A673 (cell line): ENCODE data around the gene CACNA2D3. TPM values are rescaled to one million over a fixed set of nuclear protein-coding genes. Genes with fewer than 3 reads are reported as not detected.

Experiments used
- BruUV-seq: library from RNA; stranded (reverse); fragments of 400-500 nt; replicated peaks from 2 replicates; lab custom pipeline; 2021; lab: Mats Ljungman, UMichigan
- CTCF ChIA-PET: fragments of 300-600 bp; sonication (Branson Sonifier 250); formaldehyde crosslinking; loops from one replicate; lab custom pipeline; 2022; ENCODE audit warnings: antibody characterized with exemption; lab: Charles Lee
- POLR2A ChIA-PET: fragments of 300-600 bp; sonication (Branson Sonifier 250); formaldehyde crosslinking; loops from one replicate; lab custom pipeline; 2022; ENCODE audit warnings: antibody characterized with exemption; ENCODE audit not compliant: low non-redundant PET; lab: Charles Lee
- DNase-seq: peaks from one replicate; pipeline ENCODE4 v3.0.0-alpha.2; 2015; ENCODE audit warnings: low spot score
- H3K27ac ChIP-seq: fragments of 200-600 bp; sonication (generic); 2 replicates; pipeline ENCODE4 v1.5.1; 2016; ENCODE audit warnings: mixed run types, low read depth, mild to moderate bottlenecking, mixed read lengths, antibody characterized with exemption, low read length; ENCODE audit not compliant: poor library complexity, severe bottlenecking
- H3K27me3 ChIP-seq: fragments of 200-600 bp; sonication (generic); replicated peaks from 2 replicates; pipeline ENCODE4 v1.6.1; 2017; ENCODE audit warnings: mixed run types, low read depth, mild to moderate bottlenecking, mixed read lengths, antibody characterized with exemption, low read length; ENCODE audit not compliant: insufficient read depth, poor library complexity
- H3K36me3 ChIP-seq: fragments of 200-600 bp; sonication (generic); 2 replicates; pipeline ENCODE4 v1.6.1; 2016; ENCODE audit warnings: mixed run types, mild to moderate bottlenecking, mixed read lengths, antibody characterized with exemption, low read length; ENCODE audit not compliant: insufficient read depth, poor library complexity, severe bottlenecking
- H3K4me1 ChIP-seq: fragments of 200-600 bp; sonication (generic); 2 replicates; pipeline ENCODE4 v1.6.1; 2017; ENCODE audit warnings: mixed run types, mild to moderate bottlenecking, mixed read lengths, antibody characterized with exemption, low read length; ENCODE audit not compliant: insufficient read depth, poor library complexity, severe bottlenecking
- H3K4me3 ChIP-seq: fragments of 200-600 bp; sonication (generic); 2 replicates; pipeline ENCODE4 v1.5.1; 2016; ENCODE audit warnings: low read depth, mixed run types, mild to moderate bottlenecking, mixed read lengths, low read length; ENCODE audit not compliant: poor library complexity, severe bottlenecking
- H3K9me3 ChIP-seq: fragments of 200-600 bp; sonication (generic); 2 replicates; pipeline ENCODE4 v1.6.1; 2016; ENCODE audit warnings: mixed run types, low read depth, mild to moderate bottlenecking, mixed read lengths, antibody characterized with exemption, low read length; ENCODE audit not compliant: poor library complexity, severe bottlenecking
- CTCF ChIP-seq: fragments of 300-800, 200-600 bp; sonication (generic); conservative IDR thresholded peaks from 2 replicates; pipeline ENCODE4 v1.5.1; 2017; ENCODE audit warnings: low read depth, mild to moderate bottlenecking, antibody characterized with exemption, low read length, moderate library complexity, mixed read lengths
- EZH2 ChIP-seq: fragments of 200-600 bp; sonication (generic); IDR thresholded peaks from 2 replicates; pipeline ENCODE4 v1.6.1; 2017; ENCODE audit warnings: borderline replicate concordance, low read depth, mild to moderate bottlenecking, mixed read lengths, antibody characterized with exemption, low read length; ENCODE audit not compliant: poor library complexity, severe bottlenecking
- intact Hi-C: fragments of 100-400 bp; cut with micrococcal nuclease; formaldehyde crosslinking; loops from one replicate; pipeline ENCODE4 v1.10.0; 2022; ENCODE audit not compliant: unreplicated experiment
- total RNA-seq: library from RNA; stranded (reverse); gene quantifications from 2 replicates; pipeline ENCODE4 v1.2.3, GENCODE V29; 2021

The CACNA2D3 gene
- total RNA-seq, 1 experiment from 2014 or later: not detected

GRCh38 chr3:54736459-54736858 lies 614.1 kb downstream of the CACNA2D3 start:
- no peaks in the 10 kb centered on the region for H3K27me3 ChIP-seq
- no peak for DNase-seq
- no peak overlapping the region for H3K4me3 ChIP-seq
- no peaks in the 10 kb centered on the region for H3K36me3 ChIP-seq
- CTCF ChIA-PET: no interaction called here
- H3K27ac ChIP-seq: no peak overlapping the region
- BruUV-seq: no TSS peak
- no peaks in the 10 kb centered on the region for H3K4me1 ChIP-seq
- intact Hi-C loops: no loop called here
- no peaks in the 10 kb centered on the region for H3K9me3 ChIP-seq
- POLR2A ChIA-PET: no interaction called here
- TF ChIP-seq EZH2 (no peak), CTCF (no peak)

GRCh38 chr3:54743755-54744154 lies 621.4 kb downstream of the CACNA2D3 start:
- Histone ChIP-seq H3K27me3 (no peaks in the 10 kb centered on the region), H3K27ac (no peak overlapping the region), H3K4me1 (no peaks in the 10 kb centered on the region), H3K4me3 (no peak overlapping the region), H3K36me3 (no peaks in the 10 kb centered on the region), H3K9me3 (no peaks in the 10 kb centered on the region)
- POLR2A ChIA-PET: no interaction called here
- CTCF ChIA-PET: no interaction called here
- intact Hi-C loops: no loop called here
- BruUV-seq: no TSS peak
- TF ChIP-seq CTCF: no peak
- no peak for TF ChIP-seq EZH2
- DNase-seq: no peak

- no peaks in the 10 kb centered on the region for H3K9me3 ChIP-seq
- H3K36me3 ChIP-seq: no peaks in the 10 kb centered on the region
- no peak overlapping the region for H3K4me3 ChIP-seq
- DNase-seq: no peak
- ChIA-PET POLR2A (no interaction called here), CTCF (no interaction called here)
- intact Hi-C loops: no loop called here
- no peaks in the 10 kb centered on the region for H3K4me1 ChIP-seq
- no TSS peak for BruUV-seq
- H3K27me3 ChIP-seq: no peaks in the 10 kb centered on the region
- TF ChIP-seq CTCF: no peak
- TF ChIP-seq EZH2: no peak
- no peak overlapping the region for H3K27ac ChIP-seq
Measured at GRCh38 chr3:54744291-54744690, 621.9 kb downstream of the CACNA2D3 start.
